Upper lobe of left lung (tissue), 4 donors: ENCODE data around the gene TP63.

Experiments used
- POLR2A ChIP-seq, 4 donors: fragments of 450-650 bp; IDR thresholded peaks; one replicate each; pipeline ENCODE4 v1.5.1; 2016 to 2017; ENCODE audit warnings: antibody characterized with exemption in 4 of 4, mild to moderate bottlenecking in 2 of 4
- POLR2AphosphoS5 ChIP-seq, 2 donors: sonication (generic); formaldehyde crosslinking; IDR thresholded peaks; one replicate each; pipeline ENCODE4 v1.5.1; 2017; ENCODE audit warnings: antibody characterized with exemption in 2 of 2
- TF ChIP-seq, protein P1 (sequence below), 6 experiments: fragments of 450-650 bp in 4 of 6; fragments of 200-600 bp in 2 of 6; sonication (generic) in 2 of 6; IDR thresholded peaks; one replicate each; pipeline ENCODE4 v1.5.1; 2016 to 2019; ENCODE audit warnings: antibody characterized with exemption in 6 of 6

DNA sequence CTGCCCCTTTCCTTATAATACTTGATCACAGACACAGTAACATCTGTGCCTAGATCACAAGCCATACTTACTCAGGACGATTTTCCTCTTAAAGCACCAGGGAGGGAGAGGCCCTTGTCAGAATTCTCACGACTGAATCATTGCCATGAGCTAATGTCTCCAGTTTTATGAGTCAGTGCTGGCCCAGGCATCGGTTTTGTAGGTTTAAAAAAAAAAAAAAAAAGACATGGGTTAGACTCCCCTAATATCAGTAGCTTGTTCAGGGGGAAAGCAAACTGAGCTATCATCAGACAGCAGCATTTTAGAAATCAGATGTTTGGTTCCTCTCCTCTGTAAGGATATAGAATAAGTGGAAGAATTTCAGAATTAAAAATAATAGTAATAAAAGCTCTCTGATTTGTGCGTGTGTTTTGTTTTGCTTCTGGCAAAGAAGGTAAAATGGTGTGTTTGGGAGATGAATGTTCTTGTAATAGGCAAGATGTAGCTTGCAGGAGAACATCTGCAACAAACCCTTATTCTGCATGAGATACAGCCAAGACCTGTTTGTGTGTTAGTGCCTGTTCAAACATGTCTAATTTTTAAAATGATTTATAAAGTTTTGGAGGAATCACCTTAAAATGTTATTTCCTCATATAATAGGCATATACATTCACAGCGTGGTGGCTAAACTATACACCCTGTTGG, 193.6 kb downstream of the TP63 start:
- TF ChIP-seq, protein P1, sequence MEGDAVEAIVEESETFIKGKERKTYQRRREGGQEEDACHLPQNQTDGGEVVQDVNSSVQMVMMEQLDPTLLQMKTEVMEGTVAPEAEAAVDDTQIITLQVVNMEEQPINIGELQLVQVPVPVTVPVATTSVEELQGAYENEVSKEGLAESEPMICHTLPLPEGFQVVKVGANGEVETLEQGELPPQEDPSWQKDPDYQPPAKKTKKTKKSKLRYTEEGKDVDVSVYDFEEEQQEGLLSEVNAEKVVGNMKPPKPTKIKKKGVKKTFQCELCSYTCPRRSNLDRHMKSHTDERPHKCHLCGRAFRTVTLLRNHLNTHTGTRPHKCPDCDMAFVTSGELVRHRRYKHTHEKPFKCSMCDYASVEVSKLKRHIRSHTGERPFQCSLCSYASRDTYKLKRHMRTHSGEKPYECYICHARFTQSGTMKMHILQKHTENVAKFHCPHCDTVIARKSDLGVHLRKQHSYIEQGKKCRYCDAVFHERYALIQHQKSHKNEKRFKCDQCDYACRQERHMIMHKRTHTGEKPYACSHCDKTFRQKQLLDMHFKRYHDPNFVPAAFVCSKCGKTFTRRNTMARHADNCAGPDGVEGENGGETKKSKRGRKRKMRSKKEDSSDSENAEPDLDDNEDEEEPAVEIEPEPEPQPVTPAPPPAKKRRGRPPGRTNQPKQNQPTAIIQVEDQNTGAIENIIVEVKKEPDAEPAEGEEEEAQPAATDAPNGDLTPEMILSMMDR (IDR thresholded peaks at IDR 0.05) = no peak
- no peak for TF ChIP-seq POLR2AphosphoS5 (IDR thresholded peaks at IDR 0.05)
- no peak for TF ChIP-seq POLR2A (IDR thresholded peaks at IDR 0.05)
